Measurements from ENCODE around the gene MGLL. TPM values are rescaled to one million over a fixed set of nuclear protein-coding genes. Genes with fewer than 3 reads are reported as not detected.

Gene MGLL
- total RNA-seq, 1 experiment from 2014 or later, result 6.8 TPM

- Histone ChIP-seq H3K4me2 (ENCODE audit: low read length) (no peak overlapping the region), H3K9ac (ENCODE audit: low read length) (no peak overlapping the region), H4K20me1 (ENCODE audit: insufficient read depth) (no peaks in the 10 kb centered on the region), H3K79me2 (ENCODE audit: insufficient read depth, low read length) (no peaks in the 10 kb centered on the region), H3K36me3 (ENCODE audit: control insufficient read depth in 1 of 2, insufficient read depth in 2 of 2, low read length in 2 of 2) (no peaks in the 10 kb centered on the region), H3K9me3 (ENCODE audit: control insufficient read depth in 1 of 2, insufficient read depth in 1 of 2, low read depth in 1 of 2, low read length in 2 of 2) (peaks cover 0 to 6% of the 10 kb centered on the region in 2 experiments; a peak in 2 of 4 replicates), H3K27ac (ENCODE audit: low read depth, low read length) (no peak overlapping the region), H3K4me3 (replicated peaks in 1 of 2; ENCODE audit: low read depth in 1 of 2, low read length in 2 of 2) (no peak overlapping the region), H3K4me1 (ENCODE audit: control insufficient read depth in 1 of 2, insufficient read depth in 2 of 2, low read length in 2 of 2) (peaks cover 25 to 39% of the 10 kb centered on the region in 2 experiments), H3K27me3 (ENCODE audit: insufficient read depth, low read length) (no peaks in the 10 kb centered on the region), H3K9me2 (ENCODE audit: insufficient read depth) (no peaks in the 10 kb centered on the region), H2AFZ (ENCODE audit: low read depth, low read length, poor library complexity, severe bottlenecking) (no peak overlapping the region)
- DNase-seq (ENCODE audit: low read depth, low spot score) (no peak), ATAC-seq (no peak)
- CTCF ChIA-PET, result no interaction called here
- RAD21 ChIA-PET (ENCODE audit: low non-redundant PET in 1 of 2, low total read pairs in 2 of 2, uncharacterized antibody in 2 of 2, unreplicated experiment in 2 of 2), result no interaction called here
- TF ChIP-seq EGR1 (IDR thresholded peaks at IDR 0.05; ENCODE audit: low read depth), result no peak
- intact Hi-C loops (cut with micrococcal nuclease), result no loop called here
- BruUV-seq (replicated peaks), result no TSS peak
- POLR2A ChIA-PET, result no interaction called here
These were observed 2.0 kb upstream of the MGLL start for GRCh38 chr3:127824151-127824825.

GRCh38 chr3:127823426-127823857 lies 1.1 kb upstream of the MGLL start:
- peaks cover 27 to 48% of the 10 kb centered on the region in 2 experiments for H3K4me1 ChIP-seq (ENCODE audit: control insufficient read depth in 1 of 2, insufficient read depth in 2 of 2, low read length in 2 of 2)
- CTCF ChIA-PET, result interaction anchor here (1.4 to 2.0 kb wide), 2 partner anchors 132 to 248 kb away, joined by 3 to 5 read pairs; no protein-coding TSS in a partner anchor
- H3K36me3 ChIP-seq (ENCODE audit: control insufficient read depth in 1 of 2, insufficient read depth in 2 of 2, low read length in 2 of 2), result no peaks in the 10 kb centered on the region
- H3K4me2 ChIP-seq (ENCODE audit: low read length), result peak overlapping the region; percentile 96
- no peak overlapping the region for H3K27ac ChIP-seq (ENCODE audit: low read depth, low read length)
- POLR2A ChIA-PET, result interaction anchor here (1.0 kb wide), 1 partner anchor 32 kb away, joined by 3 read pairs; no protein-coding TSS in a partner anchor
- H3K27me3 ChIP-seq (ENCODE audit: insufficient read depth, low read length), result no peaks in the 10 kb centered on the region
- peak overlapping the region; percentile 21 to 75 for H3K4me3 ChIP-seq (replicated peaks in 1 of 2; ENCODE audit: low read depth in 1 of 2, low read length in 2 of 2)
- TF ChIP-seq JUND (IDR thresholded peaks at IDR 0.05) (no peak), ATF3 (IDR thresholded peaks at IDR 0.05) (no peak), ZNF274 (IDR thresholded peaks at IDR 0.05; ENCODE audit: low read depth, low read length) (no peak), RAD21 (IDR thresholded peaks at IDR 0.05; ENCODE audit: low read depth) (no peak), ELF1 (IDR thresholded peaks at IDR 0.05; ENCODE audit: borderline replicate concordance, low read depth) (no peak), SIN3A (IDR thresholded peaks at IDR 0.05; ENCODE audit: low read depth) (no peak), CTCF (IDR thresholded peaks at IDR 0.05 in 2 of 3, conservative IDR thresholded peaks at IDR 0.05 in 1 of 3; ENCODE audit: borderline replicate concordance in 1 of 3, insufficient read depth in 1 of 3, low read depth in 2 of 3, low read length in 2 of 3) (no peak), ZBTB33 (IDR thresholded peaks at IDR 0.05; ENCODE audit: extremely low read depth, insufficient replicate concordance, low read length) (no peak), EZH2 (IDR thresholded peaks at IDR 0.05) (no peak)
- no peaks in the 10 kb centered on the region for H3K9me2 ChIP-seq (ENCODE audit: insufficient read depth)
- peaks cover 0 to 6% of the 10 kb centered on the region in 2 experiments; a peak in 2 of 4 replicates for H3K9me3 ChIP-seq (ENCODE audit: control insufficient read depth in 1 of 2, insufficient read depth in 1 of 2, low read depth in 1 of 2, low read length in 2 of 2)
- no peaks in the 10 kb centered on the region for H4K20me1 ChIP-seq (ENCODE audit: insufficient read depth)
- ATAC-seq, result no peak
- intact Hi-C loops (cut with micrococcal nuclease), result no loop called here
- H3K79me2 ChIP-seq (ENCODE audit: insufficient read depth, low read length), result no peaks in the 10 kb centered on the region
- H2AFZ ChIP-seq (ENCODE audit: low read depth, low read length, poor library complexity, severe bottlenecking), result no peak overlapping the region
- H3K9ac ChIP-seq (ENCODE audit: low read length), result peak overlapping the region; percentile 39; the same call in 1 of the 2 replicates
- BruUV-seq (replicated peaks), result no TSS peak
- DNase-seq (ENCODE audit: low read depth, low spot score), result no peak
- RAD21 ChIA-PET (ENCODE audit: low non-redundant PET in 1 of 2, low total read pairs in 2 of 2, uncharacterized antibody in 2 of 2, unreplicated experiment in 2 of 2), result interaction anchor here in 1 of 2 experiments (0.6 kb wide), 1 partner anchor 44 kb away, joined by 3 read pairs; no protein-coding TSS in a partner anchor
